IPS-20b (cell line): ENCODE measurements around the gene SMARCD3.

Experiments
- H3K27ac ChIP-seq: one replicate; pipeline ENCODE4 v1.5.1; 2013; ENCODE audit warnings: low read length
- H3K27me3 ChIP-seq: 2 replicates; pipeline ENCODE4 v1.6.1; 2013; ENCODE audit warnings: mild to moderate bottlenecking, low read length, inconsistent platforms; ENCODE audit not compliant: insufficient read depth
- H3K36me3 ChIP-seq: 2 replicates; pipeline ENCODE4 v1.6.1; 2013; ENCODE audit warnings: low read depth, mild to moderate bottlenecking, inconsistent platforms, low read length, moderate library complexity; ENCODE audit not compliant: insufficient read depth
- H3K4me1 ChIP-seq: 2 replicates; pipeline ENCODE4 v1.6.1; 2013; ENCODE audit warnings: mild to moderate bottlenecking, control low read depth, inconsistent platforms, low read length, moderate library complexity; ENCODE audit not compliant: insufficient read depth
- H3K4me3 ChIP-seq: 2 replicates; pipeline ENCODE4 v1.5.1; 2013; ENCODE audit warnings: mild to moderate bottlenecking, low read length, inconsistent platforms
- H3K9ac ChIP-seq: 2 replicates; pipeline ENCODE4 v1.6.1; 2013; ENCODE audit warnings: low read depth, mild to moderate bottlenecking, inconsistent platforms, low read length, moderate library complexity
- H3K9me3 ChIP-seq: 2 replicates; pipeline ENCODE4 v1.6.1; 2013; ENCODE audit warnings: mild to moderate bottlenecking, low read depth, low read length, inconsistent platforms; ENCODE audit not compliant: insufficient read depth

Gene SMARCD3

GRCh38 chr7:151201344-151201743, 47.1 kb downstream of the SMARCD3 start:
- no peaks in the 10 kb centered on the region for H3K9me3 ChIP-seq
- H3K9ac ChIP-seq = no peak overlapping the region
- no peaks in the 10 kb centered on the region for H3K4me1 ChIP-seq
- no peaks in the 10 kb centered on the region for H3K36me3 ChIP-seq
- H3K27me3 ChIP-seq = peaks cover 10% of the 10 kb centered on the region; the same call in 1 of the 2 replicates
- H3K4me3 ChIP-seq = no peak overlapping the region
- no peak overlapping the region for H3K27ac ChIP-seq

- peaks cover 26% of the 10 kb centered on the region for H3K27me3 ChIP-seq
- no peak overlapping the region for H3K9ac ChIP-seq
Measured at GRCh38 chr7:151198945-151199848, 49.3 kb downstream of the SMARCD3 start.

GRCh38 chr7:151197932-151198331, 50.6 kb downstream of the SMARCD3 start:
- H3K27ac ChIP-seq = no peak overlapping the region
- H3K4me3 ChIP-seq = no peak overlapping the region
- no peaks in the 10 kb centered on the region for H3K9me3 ChIP-seq
- peaks cover 26% of the 10 kb centered on the region for H3K27me3 ChIP-seq
- H3K36me3 ChIP-seq = no peaks in the 10 kb centered on the region
- H3K4me1 ChIP-seq = no peaks in the 10 kb centered on the region
- H3K9ac ChIP-seq = no peak overlapping the region

More at GRCh38 chr7:151198945-151199848, 49.3 kb downstream of the SMARCD3 start:
- Histone ChIP-seq H3K4me3 (no peak overlapping the region), H3K27ac (no peak overlapping the region), H3K4me1 (no peaks in the 10 kb centered on the region), H3K9me3 (no peaks in the 10 kb centered on the region), H3K36me3 (no peaks in the 10 kb centered on the region)

GRCh38 chr7:151195616-151196450, 52.7 kb downstream of the SMARCD3 start:
- no peak overlapping the region for H3K27ac ChIP-seq
- no peaks in the 10 kb centered on the region for H3K36me3 ChIP-seq
- peaks cover 26% of the 10 kb centered on the region for H3K27me3 ChIP-seq
- H3K4me3 ChIP-seq = no peak overlapping the region
- H3K4me1 ChIP-seq = no peaks in the 10 kb centered on the region
- H3K9ac ChIP-seq = no peak overlapping the region
- no peaks in the 10 kb centered on the region for H3K9me3 ChIP-seq

- Histone ChIP-seq H3K4me1 (no peaks in the 10 kb centered on the region), H3K9ac (no peak overlapping the region), H3K27ac (no peak overlapping the region), H3K36me3 (no peaks in the 10 kb centered on the region), H3K4me3 (no peak overlapping the region), H3K9me3 (no peaks in the 10 kb centered on the region), H3K27me3 (peaks cover 34% of the 10 kb centered on the region)
Measured at GRCh38 chr7:151194188-151194587, 54.3 kb downstream of the SMARCD3 start.

GRCh38 chr7:151193203-151193978, 55.1 kb downstream of the SMARCD3 start:
- H3K9ac ChIP-seq = no peak overlapping the region
- H3K36me3 ChIP-seq = no peaks in the 10 kb centered on the region
- H3K9me3 ChIP-seq = no peaks in the 10 kb centered on the region
- H3K4me3 ChIP-seq = no peak overlapping the region
- H3K27ac ChIP-seq = no peak overlapping the region
- no peaks in the 10 kb centered on the region for H3K4me1 ChIP-seq
- peaks cover 34% of the 10 kb centered on the region for H3K27me3 ChIP-seq

- no peaks in the 10 kb centered on the region for H3K9me3 ChIP-seq
- no peaks in the 10 kb centered on the region for H3K4me1 ChIP-seq
- H3K27ac ChIP-seq = no peak overlapping the region
- H3K9ac ChIP-seq = no peak overlapping the region
- H3K36me3 ChIP-seq = no peaks in the 10 kb centered on the region
- H3K27me3 ChIP-seq = peaks cover 31% of the 10 kb centered on the region
- no peak overlapping the region for H3K4me3 ChIP-seq
Measured at GRCh38 chr7:151192002-151192539, 56.4 kb downstream of the SMARCD3 start.

GRCh38 chr7:151191544-151191943, 57.0 kb downstream of the SMARCD3 start:
- Histone ChIP-seq H3K4me3 (no peak overlapping the region), H3K27me3 (peaks cover 26% of the 10 kb centered on the region), H3K4me1 (no peaks in the 10 kb centered on the region), H3K9ac (no peak overlapping the region), H3K9me3 (no peaks in the 10 kb centered on the region), H3K27ac (no peak overlapping the region), H3K36me3 (no peaks in the 10 kb centered on the region)

- H3K27ac ChIP-seq = no peak overlapping the region
- H3K4me3 ChIP-seq = no peak overlapping the region
- H3K36me3 ChIP-seq = no peaks in the 10 kb centered on the region
- no peaks in the 10 kb centered on the region for H3K9me3 ChIP-seq
- H3K27me3 ChIP-seq = peaks cover 8% of the 10 kb centered on the region
- H3K4me1 ChIP-seq = no peaks in the 10 kb centered on the region
- no peak overlapping the region for H3K9ac ChIP-seq
Measured at GRCh38 chr7:151189038-151189437, 59.5 kb downstream of the SMARCD3 start.
